HCT116 (cell line): ENCODE data around the gene KCNQ1OT1.

Source experiments
- ATF3 ChIP-seq: IDR thresholded peaks from 2 replicates; pipeline ENCODE4 v1.6.1; 2012
- CTCF ChIP-seq, 3 experiments: fragments of 200-600 bp in 1 of 3; sonication (generic) in 1 of 3; IDR thresholded peaks in 2 of 3; conservative IDR thresholded peaks in 1 of 3; 2 replicates each; pipeline ENCODE4 v1.5.1; 2012 to 2017; ENCODE audit warnings: low read depth in 2 of 3, low read length in 2 of 3, antibody characterized with exemption in 1 of 3, borderline replicate concordance in 1 of 3, control low read depth in 1 of 3, mild to moderate bottlenecking in 1 of 3, mixed read lengths in 1 of 3, mixed run types in 1 of 3, moderate library complexity in 1 of 3; ENCODE audit not compliant: insufficient read depth in 1 of 3
- EGR1 ChIP-seq: IDR thresholded peaks from 2 replicates; pipeline ENCODE4 v1.6.1; 2012; ENCODE audit warnings: low read depth
- EZH2 ChIP-seq: fragments of 200-600 bp; sonication (generic); IDR thresholded peaks from 2 replicates; pipeline ENCODE4 v1.6.1; 2017; ENCODE audit warnings: antibody characterized with exemption, mixed run types
- JUND ChIP-seq: IDR thresholded peaks from 2 replicates; pipeline ENCODE4 v1.6.1; 2012
- MAX ChIP-seq: IDR thresholded peaks from 2 replicates; pipeline ENCODE4 v1.6.1; 2012
- POLR2A ChIP-seq: IDR thresholded peaks from 2 replicates; pipeline ENCODE4 v1.7.0; 2011; ENCODE audit warnings: borderline replicate concordance; ENCODE audit not compliant: insufficient read depth, insufficient read length; ENCODE audit errors: extremely low read depth
- POLR2AphosphoS5 ChIP-seq: IDR thresholded peaks from 2 replicates; pipeline ENCODE4 v1.6.1; 2011; ENCODE audit warnings: mild to moderate bottlenecking, low read depth, low read length, moderate library complexity
- RAD21 ChIP-seq: IDR thresholded peaks from 2 replicates; pipeline ENCODE4 v1.6.1; 2012; ENCODE audit warnings: low read depth, mild to moderate bottlenecking
- REST ChIP-seq: IDR thresholded peaks from 2 replicates; pipeline ENCODE4 v1.6.1; 2012; ENCODE audit warnings: low read depth
- SP1 ChIP-seq: IDR thresholded peaks from 2 replicates; pipeline ENCODE4 v1.6.1; 2012; ENCODE audit warnings: low read depth
- YY1 ChIP-seq: IDR thresholded peaks from 2 replicates; pipeline ENCODE4 v1.6.1; 2011; ENCODE audit warnings: low read length, low read depth, moderate library complexity, mild to moderate bottlenecking; ENCODE audit not compliant: insufficient replicate concordance; ENCODE audit errors: extremely low read depth
- ZNF274 ChIP-seq: fragments of 200-500 bp; sonication (Bioruptor generic); IDR thresholded peaks from 2 replicates; pipeline ENCODE4 v1.6.1; 2014; ENCODE audit warnings: mild to moderate bottlenecking, low read depth, low read length, inconsistent platforms

- no peak for TF ChIP-seq POLR2AphosphoS5
- TF ChIP-seq ZNF274: no peak
- TF ChIP-seq CTCF (IDR thresholded peaks at IDR 0.05 in 2 of 3, conservative IDR thresholded peaks at IDR 0.05 in 1 of 3; ENCODE audit: borderline replicate concordance in 1 of 3, insufficient read depth in 1 of 3, low read depth in 2 of 3, low read length in 2 of 3): no peak
- TF ChIP-seq ATF3: no peak
- TF ChIP-seq SP1: no peak
- no peak for TF ChIP-seq RAD21
- TF ChIP-seq EGR1: no peak
- no peak for TF ChIP-seq REST
- TF ChIP-seq JUND: no peak
- no peak for TF ChIP-seq EZH2
- TF ChIP-seq MAX: no peak
- TF ChIP-seq POLR2A: no peak
- no peak for TF ChIP-seq YY1
Observed at GRCh38 chr11:2579315-2580060, 120.3 kb downstream of the KCNQ1OT1 start.
